ENCODE results near the gene CTBS.

Gene CTBS

DNA sequence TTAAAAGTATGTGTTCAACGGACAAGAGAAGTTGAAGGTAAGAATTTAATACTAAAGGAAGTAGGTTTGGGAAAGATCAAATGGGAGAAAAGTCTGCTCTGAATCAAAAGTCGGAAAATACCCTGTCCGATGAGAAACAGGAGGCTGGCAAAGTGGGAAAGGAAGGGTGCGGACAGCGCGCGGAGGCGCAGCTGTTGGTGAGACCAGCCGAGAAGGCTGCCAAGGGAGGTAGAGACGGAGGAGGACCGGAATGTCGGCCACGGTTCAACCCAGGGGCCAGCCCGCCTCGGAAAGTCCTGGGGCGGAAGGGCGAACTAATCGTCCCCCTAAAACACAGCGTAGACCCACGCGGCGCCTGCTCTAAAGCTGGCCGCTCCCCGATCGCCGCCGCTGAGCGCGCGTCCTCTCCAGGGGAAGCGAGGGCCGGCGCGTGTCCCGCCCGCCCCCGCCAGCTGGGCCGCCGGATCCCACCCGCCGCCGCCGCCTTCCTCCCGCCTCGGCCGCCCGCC lies 68.7 kb downstream of the CTBS start:
- peak; percentile 92 for DNase-seq

DNA sequence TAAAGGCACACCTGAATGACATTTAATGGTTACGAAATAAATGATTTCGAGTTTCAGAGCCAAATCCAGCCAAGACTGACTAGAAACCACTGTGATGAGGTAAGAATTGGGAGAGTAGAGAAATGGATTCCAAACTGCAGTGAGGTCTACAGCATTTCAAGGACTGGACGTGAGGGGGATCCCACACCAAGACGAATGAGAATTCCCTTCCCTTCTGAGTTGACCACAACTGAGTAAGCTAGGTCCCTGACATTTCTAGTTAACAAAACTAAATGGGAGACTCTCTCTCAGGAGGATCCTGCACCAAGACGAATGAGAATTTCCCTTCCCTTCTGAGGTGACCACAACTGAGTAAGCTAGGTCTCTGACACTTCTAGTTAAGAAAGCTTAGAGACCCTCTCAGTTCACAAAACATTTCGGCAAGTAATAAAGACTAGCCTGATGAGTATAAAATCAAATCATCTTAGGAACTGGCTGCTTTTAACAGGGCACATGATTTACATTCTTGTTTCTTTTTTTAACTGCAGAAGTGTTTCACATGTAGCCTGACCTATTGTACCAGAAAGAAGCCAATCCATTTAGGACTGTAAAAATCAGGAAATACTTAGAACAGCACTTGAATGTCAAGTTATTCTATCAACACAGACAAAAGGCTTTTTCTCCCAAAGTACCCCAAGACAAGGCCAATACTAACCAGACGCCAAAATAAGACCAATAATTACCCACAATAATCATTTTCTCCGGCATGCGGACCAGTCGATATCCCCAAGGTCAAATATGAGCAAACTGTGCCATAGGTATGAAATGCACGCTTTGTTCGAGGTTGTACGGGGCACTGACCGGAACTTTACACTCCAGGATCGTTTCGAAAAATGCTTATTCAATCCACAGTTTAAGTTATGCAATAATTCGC lies 69.4 kb downstream of the CTBS start:
- peak; percentile 66 for DNase-seq

DNA sequence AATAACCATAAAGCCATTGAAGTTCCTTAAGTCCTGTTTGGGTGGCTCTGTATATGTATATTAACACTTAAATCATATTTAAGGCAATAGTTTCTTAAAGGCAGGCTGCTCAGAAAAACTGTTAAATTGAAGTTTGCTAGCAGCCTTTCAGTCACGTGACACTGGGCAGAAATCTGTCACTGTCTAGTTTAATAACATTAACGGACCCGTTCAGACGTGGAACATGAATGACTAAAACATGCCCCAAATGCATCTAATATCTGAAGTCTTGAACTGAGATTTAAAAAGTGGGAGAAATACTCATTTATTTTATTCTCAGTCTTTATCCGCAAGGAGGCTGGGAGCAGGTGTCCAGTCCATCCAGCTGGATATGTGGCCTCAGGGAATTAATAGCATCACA lies 71.3 kb downstream of the CTBS start:
- DNase-seq, result no peak
